Subcutaneous abdominal adipose tissue (tissue), 5 donors: ENCODE results near the gene SRSF9.
A peak's percentile ranks its signal among the peaks of the same experiment; 100 is the strongest.
"Not testable (repeated sequence)": the region's sequence is repeated elsewhere in the genome, so short reads cannot be mapped to it uniquely, and the experiment has no call there.

Source experiments
- H3K27ac ChIP-seq: one replicate; pipeline ENCODE4 v1.7.0; 2013; ENCODE audit warnings: low read depth, mild to moderate bottlenecking, inconsistent platforms, low read length, moderate library complexity
- H3K27me3 ChIP-seq, 5 donors: one replicate each; pipeline ENCODE4 v1.7.0; 2013; ENCODE audit warnings: low read length in 5 of 5, inconsistent platforms in 1 of 5; ENCODE audit not compliant: control insufficient read depth in 5 of 5, insufficient read depth in 4 of 5
- H3K36me3 ChIP-seq, 5 donors: one replicate each; pipeline ENCODE4 v1.7.0; 2013; ENCODE audit warnings: low read length in 5 of 5; ENCODE audit not compliant: control insufficient read depth in 5 of 5, insufficient read depth in 5 of 5
- H3K4me1 ChIP-seq, 5 donors: one replicate each; pipeline ENCODE4 v1.7.0; 2013; ENCODE audit warnings: low read length in 5 of 5, mild to moderate bottlenecking in 3 of 5, moderate library complexity in 1 of 5; ENCODE audit not compliant: control insufficient read depth in 5 of 5, insufficient read depth in 5 of 5
- H3K4me3 ChIP-seq, 5 donors: one replicate each; pipeline ENCODE4 v1.7.0; 2013; ENCODE audit warnings: low read length in 5 of 5, low read depth in 1 of 5
- H3K9ac ChIP-seq, 5 donors: one replicate each; pipeline ENCODE4 v1.7.0; 2013; ENCODE audit warnings: low read length in 5 of 5, mild to moderate bottlenecking in 4 of 5, moderate library complexity in 3 of 5
- H3K9me3 ChIP-seq, 5 donors: one replicate each; pipeline ENCODE4 v1.7.0; 2013; ENCODE audit warnings: low read length in 5 of 5; ENCODE audit not compliant: control insufficient read depth in 5 of 5
- donor health status: healthy.
- donor health status: healthy.
- donor health status: healthy.
- donor health status: healthy.
- donor health status: healthy.

SRSF9 gene

GRCh38 chr12:120496413-120497340 lies 27.1 kb upstream of the SRSF9 start:
- H3K4me1 ChIP-seq = peaks cover 4 to 21% (median 19%) of the 10 kb centered on the region in 5 donors
- H3K27me3 ChIP-seq = no peaks in the 10 kb centered on the region
- no peaks in the 10 kb centered on the region for H3K9me3 ChIP-seq
- H3K27ac ChIP-seq = peak overlapping the region; percentile 89
- peak overlapping the region; percentile 86 to 94 (median 88) for H3K4me3 ChIP-seq
- H3K36me3 ChIP-seq = peaks cover 4 to 28% (median 22%) of the 10 kb centered on the region in 5 donors
- H3K9ac ChIP-seq = peak overlapping the region; percentile 39 to 88 (median 80)

DNA sequence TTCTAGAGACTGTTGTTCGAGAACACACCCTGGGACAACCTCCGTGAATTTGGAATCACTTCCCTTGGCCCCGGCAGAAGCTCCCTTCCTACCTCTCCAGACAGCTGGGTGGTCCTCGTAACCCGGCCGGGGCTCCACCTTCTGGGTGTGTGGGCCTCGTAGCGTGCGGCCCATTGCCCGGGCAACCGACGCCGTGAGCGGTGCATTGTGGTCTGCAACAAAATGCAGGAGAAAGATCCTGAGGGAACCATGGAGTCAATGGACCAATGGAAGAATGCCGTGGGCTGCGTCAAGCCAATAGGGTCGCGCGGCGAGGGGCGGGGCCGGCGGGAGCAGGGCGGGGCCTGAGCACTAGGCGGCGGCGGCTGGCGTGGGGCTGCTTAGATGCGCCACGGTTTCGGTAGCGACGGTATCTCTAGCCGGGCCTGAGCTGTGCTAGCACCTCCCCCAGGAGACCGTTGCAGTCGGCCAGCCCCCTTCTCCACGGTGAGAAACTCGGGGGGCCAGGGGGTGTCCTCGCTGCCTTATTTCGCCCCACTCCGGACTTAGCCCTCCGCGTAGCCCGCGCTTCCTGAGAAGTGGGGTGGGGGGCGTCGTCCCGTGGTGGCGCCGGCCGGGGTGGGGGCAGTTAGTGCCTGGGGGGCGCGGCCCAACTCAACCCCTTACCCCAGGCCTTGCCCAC lies 26.3 kb upstream of the SRSF9 start, which contains the start of gene DYNLL1:
TSS of gene DYNLL1 (plus strand) at position 383 of the 682 bp plus-strand sequence. CDS start 309 bp downstream, outside the sequence.
- peak within 1 kb of the TSS in 4 of 5 donors; percentile 75 to 88 (median 83) for H3K9ac ChIP-seq
- no peaks in the 10 kb centered on the region for H3K9me3 ChIP-seq
- no peaks in the 10 kb centered on the region for H3K27me3 ChIP-seq
- H3K27ac ChIP-seq = peak within 1 kb of the TSS; percentile 89
- peak within 1 kb of the TSS; percentile 86 to 94 (median 88) for H3K4me3 ChIP-seq
- peaks cover 5 to 27% (median 24%) of the 10 kb centered on the region in 5 donors for H3K4me1 ChIP-seq
- peaks cover 4 to 28% (median 19%) of the 10 kb centered on the region in 5 donors for H3K36me3 ChIP-seq

DNA sequence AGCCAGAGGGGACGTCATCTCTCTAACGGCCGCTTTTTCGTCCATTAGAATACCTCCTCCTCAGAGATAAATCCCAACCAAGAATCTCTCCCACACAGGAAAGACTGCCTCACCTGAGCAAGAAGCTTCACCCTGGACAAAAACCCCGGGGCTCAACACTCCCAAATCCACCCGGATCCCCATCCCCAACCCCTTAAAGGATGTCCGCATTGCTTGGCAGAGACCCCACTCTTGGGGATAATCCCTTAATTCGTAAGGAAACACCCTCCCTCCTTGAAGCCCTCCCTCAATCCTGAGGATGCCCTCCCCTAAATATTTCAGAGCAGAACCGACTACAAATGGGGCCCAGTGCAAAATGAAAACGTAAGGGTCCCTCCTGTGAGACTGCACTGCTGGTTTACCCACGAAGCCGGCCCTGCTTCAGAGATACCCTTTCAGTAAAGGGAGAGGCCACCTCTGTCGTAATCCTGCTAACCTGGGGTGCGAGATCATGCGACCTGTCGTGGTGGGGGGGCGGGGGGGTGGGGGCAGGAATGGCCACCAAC lies 25.7 kb upstream of the SRSF9 start:
- Histone ChIP-seq H3K9ac (peak overlapping the region in 2 of 5 donors; percentile 32 to 39), H3K4me3 (peak overlapping the region; percentile 76 to 94 (median 86)), H3K4me1 (peaks cover 5 to 28% (median 26%) of the 10 kb centered on the region in 5 donors), H3K36me3 (peaks cover 4 to 24% (median 19%) of the 10 kb centered on the region in 5 donors), H3K9me3 (no peaks in the 10 kb centered on the region), H3K27ac (no peak overlapping the region), H3K27me3 (no peaks in the 10 kb centered on the region)

- Histone ChIP-seq H3K36me3 (peaks cover 0 to 8% (median 2%) of the 10 kb centered on the region in 5 donors), H3K4me3 (no peak overlapping the region), H3K27me3 (no peaks in the 10 kb centered on the region), H3K27ac (no peak overlapping the region), H3K4me1 (peaks cover 5 to 17% (median 13%) of the 10 kb centered on the region in 5 donors), H3K9me3 (no peaks in the 10 kb centered on the region), H3K9ac (peak overlapping the region in 1 of 5 donors; percentile 15)
Measured at GRCh38 chr12:120490833-120491512, 21.4 kb upstream of the SRSF9 start.

- Histone ChIP-seq H3K27me3 (no peaks in the 10 kb centered on the region), H3K27ac (no peak overlapping the region), H3K9ac (no peak overlapping the region), H3K36me3 (peaks cover 0 to 8% (median 2%) of the 10 kb centered on the region in 5 donors), H3K4me3 (no peak overlapping the region), H3K4me1 (peaks cover 4 to 16% (median 10%) of the 10 kb centered on the region in 5 donors), H3K9me3 (no peaks in the 10 kb centered on the region)
Measured at GRCh38 chr12:120490325-120490724, 20.8 kb upstream of the SRSF9 start.

GRCh38 chr12:120489018-120489417 lies 19.5 kb upstream of the SRSF9 start:
- no peak overlapping the region for H3K9ac ChIP-seq
- peaks cover 0 to 8% (median 2%) of the 10 kb centered on the region in 5 donors for H3K36me3 ChIP-seq
- no peaks in the 10 kb centered on the region for H3K9me3 ChIP-seq
- no peaks in the 10 kb centered on the region for H3K27me3 ChIP-seq
- peaks cover 0 to 10% (median 5%) of the 10 kb centered on the region in 5 donors for H3K4me1 ChIP-seq
- no peak overlapping the region for H3K4me3 ChIP-seq
- no peak overlapping the region for H3K27ac ChIP-seq

DNA sequence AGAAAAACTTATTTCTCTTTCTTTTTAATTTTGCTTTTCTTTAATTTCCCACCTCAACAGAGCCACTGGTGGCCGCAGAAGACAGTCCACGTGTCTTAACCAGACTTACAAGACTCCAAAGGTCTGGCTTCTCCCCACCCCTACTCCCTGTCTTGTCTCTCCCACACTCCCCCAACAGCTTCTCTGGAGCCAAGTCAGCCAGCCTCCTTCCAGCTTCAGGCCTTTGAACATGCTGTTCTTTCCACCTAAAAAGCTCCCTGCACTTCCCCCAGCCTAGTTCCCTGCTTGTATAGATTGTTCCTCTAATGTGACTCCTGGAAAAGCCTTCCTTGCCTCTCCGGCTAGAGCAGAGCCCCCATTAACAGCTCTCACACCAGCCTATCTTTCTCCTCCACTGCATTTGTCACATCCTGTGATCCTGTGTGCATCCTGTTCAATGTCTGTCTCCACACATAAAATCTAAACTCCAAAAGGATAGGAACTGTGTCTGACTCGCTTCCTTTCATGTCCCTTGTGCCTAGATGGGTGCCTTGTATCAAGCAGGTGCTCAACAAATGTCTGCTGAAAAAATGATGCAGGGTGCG lies 18.6 kb upstream of the SRSF9 start:
- H3K9me3 ChIP-seq = no peaks in the 10 kb centered on the region
- no peaks in the 10 kb centered on the region for H3K27me3 ChIP-seq
- H3K4me3 ChIP-seq = no peak overlapping the region
- H3K36me3 ChIP-seq = peaks cover 0 to 8% (median 2%) of the 10 kb centered on the region in 5 donors
- no peak overlapping the region for H3K9ac ChIP-seq
- H3K27ac ChIP-seq = no peak overlapping the region
- peaks cover 0 to 10% (median 5%) of the 10 kb centered on the region in 5 donors for H3K4me1 ChIP-seq

- H3K4me1 ChIP-seq, H3K27me3 ChIP-seq, H3K27ac ChIP-seq, H3K9me3 ChIP-seq, H3K4me3 ChIP-seq, H3K36me3 ChIP-seq, H3K9ac ChIP-seq: not testable (repeated sequence)
Measured at GRCh38 chr12:120487552-120487951, 18.0 kb upstream of the SRSF9 start.
